GM18867 (cell line): ENCODE measurements around the gene SCN1B.
A peak's percentile ranks its signal among the peaks of the same experiment; 100 is the strongest.
"Not testable (repeated sequence)": the region's sequence is repeated elsewhere in the genome, so short reads cannot be mapped to it uniquely, and the experiment has no call there.

Experiments used
- ATAC-seq: cut with Tn5 transposase; IDR thresholded peaks from one replicate; pipeline ENCODE4 v1.9.1; 2021; ENCODE audit warnings: mild to moderate bottlenecking, moderate library complexity; ENCODE audit not compliant: unreplicated experiment

SCN1B gene

GRCh38 chr19:35030257-35031071, at the start of gene SCN1B:
Gene SCN1B (plus strand): TSS chr19:35030470. CDS start chr19:35030821, 351 bp downstream.
- no peak for ATAC-seq

GRCh38 chr19:34982275-34982674, 48.0 kb upstream of the SCN1B start:
- ATAC-seq = no peak

GRCh38 chr19:34983786-34984185, 46.5 kb upstream of the SCN1B start:
- ATAC-seq = no peak

DNA sequence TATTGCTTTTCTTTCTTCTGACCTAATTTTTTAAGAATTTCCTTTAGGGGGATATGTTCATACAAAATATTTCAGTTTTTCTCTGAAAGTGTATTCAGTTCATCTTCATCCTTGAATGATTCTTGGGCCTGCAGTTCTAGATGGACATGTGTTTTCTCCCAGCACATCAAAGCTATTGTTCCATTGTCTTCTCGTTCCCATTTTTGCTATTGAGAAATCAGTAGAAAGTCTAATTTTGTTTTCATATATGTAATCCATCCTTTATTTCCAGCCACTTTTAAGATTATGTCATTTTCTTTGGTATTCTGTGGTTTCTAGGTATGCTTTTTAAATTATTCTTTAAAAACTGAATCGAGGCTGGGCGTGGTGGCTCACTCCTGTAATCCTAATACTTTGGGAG, 46.0 kb upstream of the SCN1B start:
- no peak for ATAC-seq

DNA sequence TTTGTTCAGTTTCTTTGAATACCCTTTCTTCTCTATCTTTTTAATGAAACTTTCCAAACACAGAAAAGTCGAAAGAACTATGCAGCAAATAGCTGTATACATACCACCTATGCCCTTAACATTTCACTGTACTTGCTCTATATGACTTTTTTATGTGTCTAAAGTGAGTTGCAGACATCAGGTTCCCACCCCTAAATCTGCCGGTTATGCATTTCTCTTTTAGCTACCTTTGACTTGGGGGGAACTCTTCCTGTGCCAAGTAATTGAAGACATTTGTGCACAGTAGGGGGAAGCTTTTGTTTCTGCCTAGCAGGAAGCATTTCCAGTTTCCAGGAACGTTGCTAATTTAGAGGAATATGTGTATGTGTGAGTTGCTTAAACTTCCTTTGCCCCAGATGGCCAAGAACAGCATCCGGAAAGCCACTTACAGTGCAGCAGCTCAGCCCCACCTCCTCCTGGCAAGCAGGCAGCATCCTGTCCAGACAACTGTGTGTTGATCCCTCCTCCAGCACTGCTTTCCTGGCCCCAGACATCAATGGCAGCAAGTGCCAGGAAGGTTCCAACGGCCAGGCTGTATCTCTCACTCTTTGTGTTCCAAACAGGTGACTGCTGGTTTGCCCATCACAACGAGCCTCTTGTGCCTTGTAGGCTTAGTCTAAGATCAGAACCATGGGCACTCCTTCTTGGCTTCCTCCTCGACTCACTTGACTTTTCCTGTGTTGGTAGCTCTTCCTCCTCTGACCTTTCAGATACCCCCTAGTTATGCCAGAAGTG, 44.8 kb upstream of the SCN1B start:
- no peak for ATAC-seq

- no peak for ATAC-seq
These were observed 42.2 kb upstream of the SCN1B start for GRCh38 chr19:34988119-34988518.

GRCh38 chr19:34989298-34989697, 41.0 kb upstream of the SCN1B start:
- no peak for ATAC-seq

- ATAC-seq = no peak
These were observed 39.6 kb upstream of the SCN1B start for GRCh38 chr19:34990578-34991192.

DNA sequence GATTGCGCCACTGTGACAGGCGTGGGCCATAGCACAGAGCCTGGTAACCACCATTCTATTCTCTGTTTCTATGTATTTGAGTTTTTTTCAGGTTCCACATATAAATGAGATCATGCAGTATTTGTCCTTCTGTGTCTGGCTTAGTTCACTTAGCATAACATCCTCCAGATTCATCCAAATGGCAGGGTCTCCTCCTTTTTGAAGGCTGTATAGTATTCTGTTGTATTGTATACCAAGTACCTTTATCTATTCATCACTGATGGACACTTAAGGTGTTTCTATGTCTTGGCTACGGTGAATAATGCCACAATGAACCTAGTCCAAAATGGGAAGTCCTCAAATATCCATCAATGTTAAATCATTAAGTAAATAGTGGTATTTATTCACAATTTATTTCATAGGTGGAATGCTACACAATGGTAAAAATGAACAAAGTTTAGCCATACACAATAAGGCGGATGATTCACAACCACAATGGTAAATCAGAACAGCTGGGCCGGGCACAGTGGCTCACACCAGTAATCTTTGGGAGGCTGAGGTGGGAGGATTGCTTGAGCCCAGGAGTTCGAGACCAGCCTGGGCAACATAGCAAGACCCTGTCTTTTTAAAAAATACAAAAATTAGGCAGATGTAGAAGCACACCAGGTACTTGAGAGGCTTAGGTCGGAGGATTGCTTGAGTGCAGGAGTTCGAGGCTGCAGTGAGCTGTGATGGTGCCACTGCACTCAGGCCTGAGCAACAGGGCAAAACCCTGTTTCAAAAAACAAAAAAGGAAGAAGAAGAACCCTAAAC, 38.5 kb upstream of the SCN1B start:
- no peak for ATAC-seq

GRCh38 chr19:34992582-34992981, 37.7 kb upstream of the SCN1B start:
- ATAC-seq = not testable (repeated sequence)

DNA sequence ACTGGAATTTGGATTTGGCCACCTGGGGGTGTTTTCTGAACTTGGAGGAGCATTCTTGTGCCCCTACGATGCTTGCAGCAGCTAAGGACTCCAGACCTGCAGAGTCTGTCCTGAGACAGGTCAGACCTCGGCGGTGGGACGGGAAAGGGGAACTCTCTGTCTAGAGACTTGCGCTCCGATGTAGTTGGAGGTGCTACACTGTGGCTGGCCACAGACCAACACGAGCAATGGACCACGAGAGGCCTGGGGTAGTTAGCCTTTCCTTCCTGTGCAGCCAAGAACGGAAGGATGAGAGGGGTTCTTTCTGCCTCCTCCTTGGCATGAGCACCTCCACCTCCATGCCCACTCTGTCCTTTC, 36.0 kb upstream of the SCN1B start:
- ATAC-seq = no peak

DNA sequence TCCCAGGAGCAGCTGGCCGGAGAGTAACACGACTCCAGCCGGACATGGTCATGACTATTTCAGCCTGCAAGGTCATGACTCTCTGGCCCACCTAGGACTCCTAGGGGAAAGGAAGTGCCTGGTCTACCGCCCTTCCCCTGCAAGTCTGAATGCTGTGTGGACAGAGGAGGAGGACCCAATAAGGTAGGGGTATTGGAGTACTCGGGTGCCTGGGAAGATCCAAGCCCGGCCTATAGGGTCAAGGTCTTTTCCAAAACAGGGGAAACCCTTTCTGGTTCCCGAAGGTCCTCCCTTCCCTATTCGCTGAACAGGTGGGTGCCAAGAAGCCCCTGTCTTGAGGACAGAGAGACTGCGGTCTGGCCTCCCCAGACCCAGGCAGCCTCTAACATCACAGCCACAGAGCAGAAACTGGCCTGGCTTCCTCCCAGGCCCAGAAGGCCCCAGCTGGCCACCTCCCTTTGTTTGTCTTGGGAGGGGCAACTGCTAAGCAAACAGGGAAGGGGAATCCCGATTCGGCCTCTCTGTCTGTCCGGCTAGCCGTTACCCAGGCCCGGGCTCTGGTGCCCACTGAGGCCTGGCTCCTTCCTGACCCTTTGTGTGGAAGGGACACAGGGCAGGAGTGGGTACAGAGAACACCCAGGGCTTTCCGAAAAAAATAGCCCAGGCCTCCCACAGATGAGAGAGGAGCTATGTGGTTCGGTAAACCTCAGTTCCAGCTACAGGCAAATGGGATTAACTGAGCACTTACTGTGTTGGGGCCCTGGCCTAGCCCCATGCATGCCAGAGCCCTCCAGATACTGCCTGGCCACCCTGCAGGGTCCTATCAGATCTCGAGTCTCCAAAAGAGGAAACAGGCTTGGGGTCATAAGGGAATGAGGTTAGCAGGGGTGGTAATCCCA, 35.4 kb upstream of the SCN1B start:
- no peak for ATAC-seq

- ATAC-seq = no peak
These were observed 34.7 kb upstream of the SCN1B start for GRCh38 chr19:34995551-34995950.

DNA sequence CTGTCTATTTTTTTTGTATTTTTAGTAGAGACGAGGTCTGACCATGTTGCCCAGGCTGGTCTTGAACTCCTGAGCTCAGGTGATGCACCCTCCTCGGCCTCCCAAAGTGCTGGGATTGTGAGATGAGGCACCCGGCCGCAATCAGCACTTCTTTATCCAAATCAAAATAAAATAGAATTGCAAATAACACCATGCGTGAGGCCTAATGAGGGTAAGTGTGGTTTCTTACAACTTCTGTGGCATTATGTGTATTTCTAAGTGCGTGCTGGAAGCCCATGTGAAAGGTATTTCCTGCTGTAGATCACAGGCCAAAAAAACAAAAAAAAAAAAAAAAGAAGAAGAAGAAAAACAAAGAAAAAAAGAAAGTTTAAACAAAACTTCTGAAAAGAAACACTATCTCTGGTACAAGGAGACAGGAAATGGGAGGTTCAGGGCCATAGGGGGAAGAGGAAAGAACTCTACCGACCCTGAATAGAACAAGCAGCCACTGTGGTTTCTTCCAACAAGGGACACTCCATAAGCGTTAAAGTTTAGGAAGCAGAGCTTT, 33.1 kb upstream of the SCN1B start:
- no peak for ATAC-seq

DNA sequence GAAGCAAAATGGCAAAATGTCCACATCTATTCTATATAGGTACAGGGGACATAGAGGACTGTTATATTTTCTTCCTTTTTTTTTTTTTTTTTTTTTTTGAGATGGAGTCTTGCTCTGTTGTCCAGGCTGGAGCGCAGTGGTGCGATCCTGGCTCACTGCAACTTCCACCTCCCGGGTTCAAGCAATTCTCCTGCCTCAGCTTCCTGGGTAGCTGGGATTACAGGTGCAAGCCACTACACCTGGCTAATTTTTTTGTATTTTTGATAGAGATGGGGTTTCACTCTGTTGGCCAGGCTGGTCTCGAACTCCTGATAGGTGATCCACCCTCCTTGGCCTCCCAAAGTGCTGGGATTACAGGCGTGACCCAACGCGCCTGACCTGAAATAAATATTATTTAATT, 32.0 kb upstream of the SCN1B start:
- not testable (repeated sequence) for ATAC-seq

- no peak for ATAC-seq
These were observed 31.3 kb upstream of the SCN1B start for GRCh38 chr19:34998777-34999497.

DNA sequence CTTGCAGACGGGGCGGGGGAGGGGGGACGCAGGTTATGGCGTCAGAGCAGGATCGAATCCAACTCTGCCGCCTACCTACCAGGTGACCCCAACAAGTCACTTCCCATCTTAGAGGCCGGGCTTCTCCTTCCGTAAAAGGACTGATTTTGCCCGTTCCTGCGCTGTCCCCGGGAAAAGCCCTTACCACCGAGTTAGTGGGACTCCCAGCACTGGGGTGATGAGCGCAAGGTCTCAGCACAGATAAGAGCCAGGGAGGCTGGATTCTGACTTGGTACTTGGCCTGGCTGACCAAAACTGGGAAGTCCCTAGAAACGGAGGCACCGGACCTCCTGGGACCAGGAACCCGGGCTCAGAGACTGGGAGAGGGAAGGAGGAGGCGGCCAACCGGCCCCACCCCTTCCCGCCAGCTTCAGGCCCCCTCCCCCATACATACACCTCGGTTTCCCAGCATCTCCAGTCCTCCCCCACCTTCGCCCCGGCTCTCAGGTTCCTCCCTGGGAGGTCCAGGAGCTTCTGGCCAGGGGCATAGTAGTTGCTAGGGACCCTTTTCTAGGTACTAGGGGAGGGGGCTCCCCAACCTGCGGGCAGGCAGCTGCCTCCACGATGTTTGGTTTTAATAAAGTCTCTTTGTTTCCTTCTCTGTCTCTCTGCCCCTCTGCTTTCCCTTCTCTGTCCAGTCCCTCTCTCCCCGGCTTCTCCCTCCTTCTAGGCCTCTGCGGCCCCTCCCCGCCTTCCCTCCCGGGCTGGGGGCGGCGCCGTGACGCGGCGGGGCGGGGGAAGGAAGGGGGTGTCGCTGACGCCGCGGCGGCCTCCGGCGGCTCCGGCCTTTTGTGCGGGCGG, 30.6 kb upstream of the SCN1B start, which contains the start of gene GRAMD1A:
TSS of gene GRAMD1A (plus strand) at position 826 of the 840 bp plus-strand sequence. CDS start 156 bp downstream, outside the sequence.
- ATAC-seq = peak; percentile 54

- no peak for ATAC-seq
These were observed 30.0 kb upstream of the SCN1B start for GRCh38 chr19:35000338-35000646.
